A549 (cell line): Measurements from ENCODE around the gene RPL27. TPM values are rescaled to one million over a fixed set of nuclear protein-coding genes. Genes with fewer than 3 reads are reported as not detected.

Source experiments
- ATAC-seq, 2 experiments: fragments of 200-7000 bp in 1 of 2; fragments of >200 bp in 1 of 2; cut with Nextera tagmentation in 1 of 2; cut with Tn5 transposase in 1 of 2; 3 replicates each; pipeline versions ENCODE4 v1.8.0 to v1.9.1; 2018 to 2020; ENCODE audit warnings: mild to moderate bottlenecking in 1 of 2, moderate library complexity in 1 of 2
- CTCF ChIA-PET: fragments of 300-600 bp; sonication (Branson Sonifier 250); formaldehyde crosslinking; extraction: SDS; loops from one replicate; lab custom pipeline; 2021; ENCODE audit warnings: antibody characterized with exemption, inconsistent platforms; lab: Yijun Ruan, JAX
- POLR2A ChIA-PET: fragments of 350-600 bp; formaldehyde crosslinking; extraction: SDS; loops from one replicate; lab custom pipeline; 2021; ENCODE audit warnings: antibody characterized with exemption, inconsistent platforms; lab: Yijun Ruan, JAX
- DNase-seq, 2 experiments: peaks; one replicate each; pipeline versions ENCODE4 v3.0.0 to v3.0.0-alpha.2; 2011 to 2016; ENCODE audit warnings: low read depth in 1 of 2, low spot score in 1 of 2
- FAIRE-seq: peaks from 2 replicates; lab custom pipeline; 2011; peaks lifted over from hg19 to GRCh38; lab: Jason Lieb, UNC
- H3K27ac ChIP-seq, 2 experiments: fragments of >200 bp; sonication (Bioruptor Twin); formaldehyde crosslinking; 3 replicates each; pipeline ENCODE4 v1.5.1; 2016 to 2017
- H3K4me1 ChIP-seq: fragments of >200 bp; sonication (Bioruptor Twin); formaldehyde crosslinking; 3 replicates; pipeline ENCODE4 v1.6.1; 2016
- H3K4me2 ChIP-seq: fragments of >200 bp; sonication (Bioruptor Twin); formaldehyde crosslinking; 3 replicates; pipeline ENCODE4 v1.6.1; 2016
- H3K4me3 ChIP-seq: fragments of >200 bp; sonication (Bioruptor Twin); formaldehyde crosslinking; 3 replicates; pipeline ENCODE4 v1.5.1; 2016
- H3K9me3 ChIP-seq: fragments of >200 bp; sonication (Bioruptor Twin); formaldehyde crosslinking; 3 replicates; pipeline ENCODE4 v1.6.1; 2016
- ATOH8 ChIP-seq: fragments of 250-450 bp; sonication (Bioruptor Pico); IDR thresholded peaks from 2 replicates; pipeline ENCODE4 v1.5.0; 2020; ENCODE audit warnings: low read depth, mild to moderate bottlenecking, moderate library complexity
- CEBPB ChIP-seq, 2 experiments: fragments of >200 bp in 1 of 2; sonication (Bioruptor Twin) in 1 of 2; formaldehyde crosslinking in 1 of 2; IDR thresholded peaks; 2 replicates each; pipeline ENCODE4 v1.6.1; 2012 to 2016
- CHD2 ChIP-seq: fragments of 150-350 bp; IDR thresholded peaks from 2 replicates; pipeline ENCODE4 v1.6.1; 2014; ENCODE audit warnings: low read length; ENCODE audit not compliant: partially characterized antibody
- CTCF ChIP-seq: fragments of >200 bp; sonication (Bioruptor Twin); formaldehyde crosslinking; IDR thresholded peaks from 3 replicates; pipeline ENCODE4 v1.5.1; 2016
- EHF ChIP-seq: fragments of 250-450 bp; sonication (Bioruptor Pico); IDR thresholded peaks from 2 replicates; pipeline ENCODE4 v1.5.0; 2020; ENCODE audit warnings: mild to moderate bottlenecking
- ELK1 ChIP-seq: fragments of 150-350 bp; IDR thresholded peaks from 2 replicates; pipeline ENCODE4 v1.6.1; 2014; ENCODE audit warnings: low read depth, mild to moderate bottlenecking, low read length
- EP300 ChIP-seq, 2 experiments: fragments of >200 bp; sonication (Bioruptor Twin); formaldehyde crosslinking; IDR thresholded peaks; 2 replicates in 1 of 2; 3 replicates in 1 of 2; pipeline ENCODE4 v1.6.1; 2016 to 2017
- FOSL2 ChIP-seq, 2 experiments: fragments of 450-650 bp in 1 of 2; fragments of >200 bp in 1 of 2; sonication (Bioruptor Twin) in 1 of 2; formaldehyde crosslinking; IDR thresholded peaks; 2 replicates each; pipeline versions ENCODE4 v1.5.0 to v1.6.1; 2016 to 2020; ENCODE audit warnings: mild to moderate bottlenecking in 1 of 2, moderate library complexity in 1 of 2
- GATA3 ChIP-seq: IDR thresholded peaks from 2 replicates; pipeline ENCODE4 v1.6.1; 2012; ENCODE audit warnings: borderline replicate concordance
- HDAC2 ChIP-seq: fragments of 200-600 bp; sonication (generic); IDR thresholded peaks from 2 replicates; pipeline ENCODE4 v1.6.1; 2016
- HMGXB4 ChIP-seq: fragments of 250-450 bp; sonication (Bioruptor Pico); IDR thresholded peaks from 2 replicates; pipeline ENCODE4 v1.5.0; 2021; ENCODE audit warnings: mild to moderate bottlenecking, moderate library complexity, borderline replicate concordance
- JUN ChIP-seq, 2 experiments: fragments of >200 bp; sonication (Bioruptor Twin); formaldehyde crosslinking; IDR thresholded peaks; 2 replicates in 1 of 2; 3 replicates in 1 of 2; pipeline ENCODE4 v1.6.1; 2016 to 2017
- KDM1A ChIP-seq: fragments of 200-600 bp; sonication (generic); IDR thresholded peaks from 2 replicates; pipeline ENCODE4 v1.6.1; 2016; ENCODE audit warnings: low read depth, mild to moderate bottlenecking
- MAX ChIP-seq: IDR thresholded peaks from 2 replicates; pipeline ENCODE4 v1.6.1; 2012
- NFE2L2 ChIP-seq: fragments of 150-350 bp; conservative IDR thresholded peaks from 2 replicates; pipeline ENCODE4 v1.6.1; 2014; ENCODE audit warnings: low read length
- NPAS2 ChIP-seq: fragments of 250-450 bp; sonication (Bioruptor Pico); IDR thresholded peaks from 2 replicates; pipeline ENCODE4 v1.8.0; 2022; ENCODE audit warnings: mild to moderate bottlenecking, moderate library complexity, borderline replicate concordance
- NR3C1 ChIP-seq: fragments of >200 bp; sonication (Bioruptor Twin); formaldehyde crosslinking; IDR thresholded peaks from 3 replicates; pipeline ENCODE4 v1.6.1; 2017
- PBX3 ChIP-seq: IDR thresholded peaks from 2 replicates; pipeline ENCODE4 v1.6.1; 2012
- PHF8 ChIP-seq: fragments of 200-600 bp; sonication (generic); IDR thresholded peaks from 2 replicates; pipeline ENCODE4 v1.6.1; 2016; ENCODE audit warnings: low read depth, mild to moderate bottlenecking, antibody characterized with exemption, moderate library complexity, borderline replicate concordance
- POLR2AphosphoS2 ChIP-seq: conservative IDR thresholded peaks from 2 replicates; pipeline ENCODE4 v1.6.1; 2012; ENCODE audit warnings: low read length, improper control_type of control experiment, inconsistent platforms
- RARB ChIP-seq: fragments of 250-450 bp; sonication (Bioruptor Pico); IDR thresholded peaks from 2 replicates; pipeline ENCODE4 v1.8.0; 2021; ENCODE audit warnings: mild to moderate bottlenecking, moderate library complexity
- RCOR1 ChIP-seq: fragments of 150-350 bp; IDR thresholded peaks from 2 replicates; pipeline ENCODE4 v1.6.1; 2014; ENCODE audit warnings: antibody characterized with exemption, low read length, low read depth
- RNF2 ChIP-seq: fragments of 200-600 bp; sonication (generic); IDR thresholded peaks from 2 replicates; pipeline ENCODE4 v1.6.1; 2016; ENCODE audit warnings: low read depth, mild to moderate bottlenecking, antibody characterized with exemption, moderate library complexity, borderline replicate concordance
- ZFP36 ChIP-seq: fragments of 450-650 bp; IDR thresholded peaks from 2 replicates; pipeline ENCODE4 v1.6.1; 2014; ENCODE audit warnings: borderline replicate concordance; ENCODE audit not compliant: partially characterized antibody
- ZNF302 ChIP-seq: fragments of 250-450 bp; sonication (Bioruptor Pico); IDR thresholded peaks from 2 replicates; pipeline ENCODE4 v1.9.0; 2021; ENCODE audit warnings: inconsistent platforms, mild to moderate bottlenecking, moderate library complexity
- ZSCAN20 ChIP-seq: fragments of 250-450 bp; sonication (Bioruptor Pico); IDR thresholded peaks from 2 replicates; pipeline ENCODE4 v1.8.0; 2022; ENCODE audit warnings: mild to moderate bottlenecking, moderate library complexity
- WGBS: methylation state at CpG from one replicate; pipeline ENCODE4 v1.1.6; 2017; ENCODE audit errors: missing lambda C conversion rate; 5-methylcytosine and 5-hydroxymethylcytosine counted together
- polyA plus RNA-seq, 4 experiments: library from polyadenylated mRNA; depleted of rRNA in 3 of 4; stranded (reverse); fragments of >200 nt; fragmentation: RNase III in 1 of 4; extraction: RNeasy Plus Mini Kit Qiagen cat#74134 plus additional on column Dnase treatment in 1 of 4; gene quantifications; 2 replicates in 3 of 4; 3 replicates in 1 of 4; pipeline ENCODE4 v1.2.3, GENCODE V29; 2011 to 2017

Gene RPL27
- polyA plus RNA-seq, 2 of the 4 experiments (the other 2 are of a cell fraction) = 2,894 to 5,746 TPM

GRCh38 chr17:43031666-43032065 lies 33.4 kb downstream of the RPL27 start:
- WGBS = 79% methylated on average over 3 of the region's 3 CpGs
- FAIRE-seq (no peak), DNase-seq (no peak), ATAC-seq (no peak)
- Histone ChIP-seq H3K4me1 (peaks cover 7% of the 10 kb centered on the region; the same call in 2 of the 3 replicates), H3K4me2 (no peak overlapping the region), H3K4me3 (no peak overlapping the region), H3K9me3 (no peaks in the 10 kb centered on the region), H3K27ac (no peak overlapping the region)
- no peak for TF ChIP-seq PHF8
- no peak for TF ChIP-seq PBX3
- no peak for TF ChIP-seq CEBPB (IDR thresholded peaks at IDR 0.05)
- TF ChIP-seq HMGXB4 (CRISPR knock-in tag) = no peak
- TF ChIP-seq EHF = no peak
- TF ChIP-seq ZFP36 = no peak
- no peak for TF ChIP-seq RCOR1
- TF ChIP-seq ELK1 = no peak
- TF ChIP-seq NFE2L2 = no peak
- ChIA-PET POLR2A (interaction anchor here (0.7 to 1.9 kb wide), 2 partner anchors 9 to 34 kb away, joined by 6 to 9 read pairs; partner anchors contain the start of gene RPL27), CTCF (interaction anchor here (1.1 to 1.8 kb wide), 4 partner anchors 10 to 180 kb away, joined by 3 to 4 read pairs (median 4); partner anchors contain the start of gene TMEM106A)

- Histone ChIP-seq H3K4me1 (peaks cover 7% of the 10 kb centered on the region; the same call in 2 of the 3 replicates), H3K27ac (no peak overlapping the region), H3K4me3 (no peak overlapping the region), H3K9me3 (no peaks in the 10 kb centered on the region), H3K4me2 (no peak overlapping the region)
- no peak for ATAC-seq
- POLR2A ChIA-PET = interaction anchor here (1.1 kb wide), 1 partner anchor 10 kb away, joined by 3 read pairs; no protein-coding TSS in a partner anchor
- CTCF ChIA-PET = interaction anchor here (2.7 kb wide), 1 partner anchor 10 kb away, joined by 19 read pairs; the partner anchor contains the start of gene RND2
- no peak for FAIRE-seq
- no peak for TF ChIP-seq ATOH8 (CRISPR knock-in tag)
- no peak for TF ChIP-seq NR3C1
- TF ChIP-seq ZNF302 = no peak
- TF ChIP-seq FOSL2 (IDR thresholded peaks at IDR 0.05) = no peak
- TF ChIP-seq FOSL2 (CRISPR knock-in tag; IDR thresholded peaks at IDR 0.05) = no peak
- WGBS = 77% methylated on average over 12 of the region's 12 CpGs
- DNase-seq = no peak
Observed at GRCh38 chr17:43033948-43034881, 36.0 kb downstream of the RPL27 start.

- CTCF ChIA-PET = interaction anchor here (2.7 kb wide), 1 partner anchor 11 kb away, joined by 19 read pairs; the partner anchor contains the start of gene RND2
- ATAC-seq (no peak), FAIRE-seq (no peak), DNase-seq (no peak)
- Histone ChIP-seq H3K4me2 (no peak overlapping the region), H3K27ac (no peak overlapping the region), H3K4me1 (peaks cover 1% of the 10 kb centered on the region; the same call in 2 of the 3 replicates), H3K4me3 (no peak overlapping the region), H3K9me3 (no peaks in the 10 kb centered on the region)
- 98% methylated on average over 3 of the region's 3 CpGs for WGBS
- POLR2A ChIA-PET = no interaction called here
- TF ChIP-seq RNF2 (no peak), CHD2 (no peak), KDM1A (no peak), EP300 (IDR thresholded peaks at IDR 0.05) (no peak), RARB (CRISPR knock-in tag) (no peak), GATA3 (no peak), JUN (IDR thresholded peaks at IDR 0.05) (no peak), POLR2AphosphoS2 (no peak), NPAS2 (CRISPR knock-in tag) (no peak), HDAC2 (no peak), MAX (no peak), ZSCAN20 (CRISPR knock-in tag) (no peak), CTCF (no peak)
Observed at GRCh38 chr17:43034894-43035293, 36.7 kb downstream of the RPL27 start.
